ENCODE measurements around the gene CNOT2.

The CNOT2 gene

GRCh38 chr12:70252832-70253231 lies 9.6 kb downstream of the CNOT2 start:
- DNase-seq = no peak

GRCh38 chr12:70254225-70254624 lies 11.0 kb downstream of the CNOT2 start:
- DNase-seq = no peak

- DNase-seq = no peak
These were observed 11.6 kb downstream of the CNOT2 start for GRCh38 chr12:70254846-70255245.

- DNase-seq = no peak
These were observed 12.1 kb downstream of the CNOT2 start for GRCh38 chr12:70255311-70255710.

- no peak for DNase-seq
These were observed 15.6 kb downstream of the CNOT2 start for GRCh38 chr12:70258605-70259403.

GRCh38 chr12:70260646-70261045 lies 17.4 kb downstream of the CNOT2 start:
- peak; percentile 8 for DNase-seq

- no peak for DNase-seq
These were observed 21.0 kb downstream of the CNOT2 start for GRCh38 chr12:70264067-70264867.

- DNase-seq = no peak
These were observed 21.9 kb downstream of the CNOT2 start for GRCh38 chr12:70265132-70265531.

GRCh38 chr12:70267550-70267949 lies 24.3 kb downstream of the CNOT2 start:
- DNase-seq = peak; percentile 49

GRCh38 chr12:70268972-70269371 lies 25.7 kb downstream of the CNOT2 start:
- DNase-seq = no peak

- DNase-seq = no peak
These were observed 26.9 kb downstream of the CNOT2 start for GRCh38 chr12:70270108-70270507.

GRCh38 chr12:70271025-70271424 lies 27.8 kb downstream of the CNOT2 start:
- no peak for DNase-seq

- no peak for DNase-seq
These were observed 29.3 kb downstream of the CNOT2 start for GRCh38 chr12:70272510-70272909.

- DNase-seq = no peak
These were observed 31.8 kb downstream of the CNOT2 start for GRCh38 chr12:70275045-70275444.

GRCh38 chr12:70277973-70278372 lies 34.7 kb downstream of the CNOT2 start:
- no peak for DNase-seq

- no peak for DNase-seq
These were observed 35.7 kb downstream of the CNOT2 start for GRCh38 chr12:70278945-70279344.

- DNase-seq = no peak
These were observed 40.0 kb downstream of the CNOT2 start for GRCh38 chr12:70283232-70283631.

GRCh38 chr12:70288817-70289216 lies 45.6 kb downstream of the CNOT2 start:
- DNase-seq = no peak

GRCh38 chr12:70290116-70290515 lies 46.9 kb downstream of the CNOT2 start:
- DNase-seq = no peak

- DNase-seq = no peak
These were observed 49.0 kb downstream of the CNOT2 start for GRCh38 chr12:70292017-70292776.

GRCh38 chr12:70304684-70305555 lies 61.7 kb downstream of the CNOT2 start:
- DNase-seq = peak; percentile 68

- no peak for DNase-seq
These were observed 62.6 kb downstream of the CNOT2 start for GRCh38 chr12:70305794-70306193.

Data from inflammatory macrophage treated with lipopolysaccharide for 4 hours (primary cell).